ENCODE results near the gene NOP14.
"Not testable (repeated sequence)": the region's sequence is repeated elsewhere in the genome, so short reads cannot be mapped to it uniquely, and the experiment has no call there.

Gene NOP14

GRCh38 chr4:2960450-2960849, 2.8 kb downstream of the NOP14 start:
- not testable (repeated sequence) for H3K27ac ChIP-seq (ENCODE audit: low read length); H3K9ac ChIP-seq (ENCODE audit: low read length); H3K9me3 ChIP-seq (ENCODE audit: control insufficient read depth, low read depth, low read length); H3K4me1 ChIP-seq (ENCODE audit: control insufficient read depth, low read depth, low read length); H3K4me3 ChIP-seq (ENCODE audit: low read length)
- Histone ChIP-seq H3K27me3 (ENCODE audit: control insufficient read depth, insufficient read depth, low read length) (peaks cover 12% of the 10 kb centered on the region), H3K36me3 (ENCODE audit: control insufficient read depth, low read depth, low read length) (peaks cover 31% of the 10 kb centered on the region)

GRCh38 chr4:2958446-2958845, 4.8 kb downstream of the NOP14 start:
- no peak overlapping the region for H3K4me3 ChIP-seq (ENCODE audit: low read length)
- H3K36me3 ChIP-seq (ENCODE audit: control insufficient read depth, low read depth, low read length): peaks cover 44% of the 10 kb centered on the region
- H3K27me3 ChIP-seq (ENCODE audit: control insufficient read depth, insufficient read depth, low read length): no peaks in the 10 kb centered on the region
- H3K9ac ChIP-seq (ENCODE audit: low read length): no peak overlapping the region
- H3K27ac ChIP-seq (ENCODE audit: low read length): no peak overlapping the region
- peaks cover 7% of the 10 kb centered on the region for H3K9me3 ChIP-seq (ENCODE audit: control insufficient read depth, low read depth, low read length)
- H3K4me1 ChIP-seq (ENCODE audit: control insufficient read depth, low read depth, low read length): peaks cover 3% of the 10 kb centered on the region

GRCh38 chr4:2955186-2956044, 7.8 kb downstream of the NOP14 start:
- not testable (repeated sequence) for H3K4me3 ChIP-seq (ENCODE audit: low read length); H3K4me1 ChIP-seq (ENCODE audit: control insufficient read depth, low read depth, low read length); H3K27me3 ChIP-seq (ENCODE audit: control insufficient read depth, insufficient read depth, low read length); H3K9ac ChIP-seq (ENCODE audit: low read length); H3K9me3 ChIP-seq (ENCODE audit: control insufficient read depth, low read depth, low read length); H3K27ac ChIP-seq (ENCODE audit: low read length)
- peaks cover 65% of the 10 kb centered on the region for H3K36me3 ChIP-seq (ENCODE audit: control insufficient read depth, low read depth, low read length)

- no peak overlapping the region for H3K4me3 ChIP-seq (ENCODE audit: low read length)
- H3K9me3 ChIP-seq (ENCODE audit: control insufficient read depth, low read depth, low read length): peaks cover 7% of the 10 kb centered on the region
- H3K27me3 ChIP-seq (ENCODE audit: control insufficient read depth, insufficient read depth, low read length): no peaks in the 10 kb centered on the region
- H3K4me1 ChIP-seq (ENCODE audit: control insufficient read depth, low read depth, low read length): no peaks in the 10 kb centered on the region
- H3K27ac ChIP-seq (ENCODE audit: low read length): no peak overlapping the region
- no peak overlapping the region for H3K9ac ChIP-seq (ENCODE audit: low read length)
- peaks cover 74% of the 10 kb centered on the region for H3K36me3 ChIP-seq (ENCODE audit: control insufficient read depth, low read depth, low read length)
These were observed 8.6 kb downstream of the NOP14 start for GRCh38 chr4:2954358-2955185.

GRCh38 chr4:2953496-2953895, 9.7 kb downstream of the NOP14 start:
- peaks cover 81% of the 10 kb centered on the region for H3K36me3 ChIP-seq (ENCODE audit: control insufficient read depth, low read depth, low read length)
- peaks cover 7% of the 10 kb centered on the region for H3K9me3 ChIP-seq (ENCODE audit: control insufficient read depth, low read depth, low read length)
- H3K27me3 ChIP-seq (ENCODE audit: control insufficient read depth, insufficient read depth, low read length): no peaks in the 10 kb centered on the region
- no peak overlapping the region for H3K4me3 ChIP-seq (ENCODE audit: low read length)
- no peak overlapping the region for H3K27ac ChIP-seq (ENCODE audit: low read length)
- no peak overlapping the region for H3K9ac ChIP-seq (ENCODE audit: low read length)
- H3K4me1 ChIP-seq (ENCODE audit: control insufficient read depth, low read depth, low read length): no peaks in the 10 kb centered on the region

GRCh38 chr4:2950221-2950989, 12.8 kb downstream of the NOP14 start:
- no peak overlapping the region for H3K27ac ChIP-seq (ENCODE audit: low read length)
- no peaks in the 10 kb centered on the region for H3K4me1 ChIP-seq (ENCODE audit: control insufficient read depth, low read depth, low read length)
- no peaks in the 10 kb centered on the region for H3K27me3 ChIP-seq (ENCODE audit: control insufficient read depth, insufficient read depth, low read length)
- H3K9me3 ChIP-seq (ENCODE audit: control insufficient read depth, low read depth, low read length): peaks cover under 1% of the 10 kb centered on the region
- peaks cover 74% of the 10 kb centered on the region for H3K36me3 ChIP-seq (ENCODE audit: control insufficient read depth, low read depth, low read length)
- no peak overlapping the region for H3K9ac ChIP-seq (ENCODE audit: low read length)
- H3K4me3 ChIP-seq (ENCODE audit: low read length): no peak overlapping the region

GRCh38 chr4:2949782-2950125, 13.5 kb downstream of the NOP14 start:
- Histone ChIP-seq H3K9me3 (ENCODE audit: control insufficient read depth, low read depth, low read length) (no peaks in the 10 kb centered on the region), H3K4me1 (ENCODE audit: control insufficient read depth, low read depth, low read length) (no peaks in the 10 kb centered on the region), H3K36me3 (ENCODE audit: control insufficient read depth, low read depth, low read length) (peaks cover 79% of the 10 kb centered on the region), H3K27ac (ENCODE audit: low read length) (no peak overlapping the region), H3K9ac (ENCODE audit: low read length) (no peak overlapping the region), H3K27me3 (ENCODE audit: control insufficient read depth, insufficient read depth, low read length) (no peaks in the 10 kb centered on the region), H3K4me3 (ENCODE audit: low read length) (no peak overlapping the region)

- Histone ChIP-seq H3K27me3 (ENCODE audit: control insufficient read depth, insufficient read depth, low read length) (no peaks in the 10 kb centered on the region), H3K9me3 (ENCODE audit: control insufficient read depth, low read depth, low read length) (no peaks in the 10 kb centered on the region), H3K9ac (ENCODE audit: low read length) (no peak overlapping the region), H3K4me1 (ENCODE audit: control insufficient read depth, low read depth, low read length) (no peaks in the 10 kb centered on the region), H3K27ac (ENCODE audit: low read length) (no peak overlapping the region), H3K36me3 (ENCODE audit: control insufficient read depth, low read depth, low read length) (peaks cover 75% of the 10 kb centered on the region), H3K4me3 (ENCODE audit: low read length) (no peak overlapping the region)
These were observed 14.1 kb downstream of the NOP14 start for GRCh38 chr4:2948895-2949781.

GRCh38 chr4:2947926-2948325, 15.3 kb downstream of the NOP14 start:
- no peak overlapping the region for H3K27ac ChIP-seq (ENCODE audit: low read length)
- H3K9me3 ChIP-seq (ENCODE audit: control insufficient read depth, low read depth, low read length): no peaks in the 10 kb centered on the region
- H3K9ac ChIP-seq (ENCODE audit: low read length): no peak overlapping the region
- no peaks in the 10 kb centered on the region for H3K4me1 ChIP-seq (ENCODE audit: control insufficient read depth, low read depth, low read length)
- no peak overlapping the region for H3K4me3 ChIP-seq (ENCODE audit: low read length)
- peaks cover 75% of the 10 kb centered on the region for H3K36me3 ChIP-seq (ENCODE audit: control insufficient read depth, low read depth, low read length)
- H3K27me3 ChIP-seq (ENCODE audit: control insufficient read depth, insufficient read depth, low read length): no peaks in the 10 kb centered on the region

GRCh38 chr4:2946812-2947600, 16.2 kb downstream of the NOP14 start:
- Histone ChIP-seq H3K36me3 (ENCODE audit: control insufficient read depth, low read depth, low read length) (peaks cover 80% of the 10 kb centered on the region), H3K27ac (ENCODE audit: low read length) (no peak overlapping the region), H3K4me3 (ENCODE audit: low read length) (no peak overlapping the region), H3K27me3 (ENCODE audit: control insufficient read depth, insufficient read depth, low read length) (no peaks in the 10 kb centered on the region), H3K4me1 (ENCODE audit: control insufficient read depth, low read depth, low read length) (no peaks in the 10 kb centered on the region), H3K9ac (ENCODE audit: low read length) (no peak overlapping the region), H3K9me3 (ENCODE audit: control insufficient read depth, low read depth, low read length) (no peaks in the 10 kb centered on the region)

Data from iPS-18a (cell line).